Trophoblast cell (in vitro differentiated cells and primary cell): ENCODE measurements around the gene WDR36.

Experiments
- DNase-seq, 2 donors: peaks; one replicate each; pipeline ENCODE4 v3.0.0-alpha.2; 2016
- H2AFZ ChIP-seq: 2 replicates; pipeline ENCODE4 v1.6.1; 2013; ENCODE audit warnings: low read length, moderate library complexity, mild to moderate bottlenecking; ENCODE audit not compliant: insufficient read depth, poor library complexity
- H2AK5ac ChIP-seq: 2 replicates; pipeline ENCODE4 v1.6.1; 2013; ENCODE audit warnings: mild to moderate bottlenecking, low read length
- H2BK120ac ChIP-seq: 2 replicates; pipeline ENCODE4 v1.6.1; 2013; ENCODE audit warnings: low read length, mild to moderate bottlenecking, moderate library complexity; ENCODE audit not compliant: insufficient read depth, poor library complexity
- H2BK12ac ChIP-seq: 2 replicates; pipeline ENCODE4 v1.6.1; 2013; ENCODE audit warnings: mild to moderate bottlenecking, low read length, moderate library complexity
- H2BK5ac ChIP-seq: 2 replicates; pipeline ENCODE4 v1.6.1; 2013; ENCODE audit warnings: low read length, low read depth, moderate library complexity, mild to moderate bottlenecking; ENCODE audit not compliant: poor library complexity
- H3K14ac ChIP-seq: 2 replicates; pipeline ENCODE4 v1.6.1; 2013; ENCODE audit warnings: mild to moderate bottlenecking, low read length
- H3K18ac ChIP-seq: 2 replicates; pipeline ENCODE4 v1.6.1; 2013; ENCODE audit warnings: mild to moderate bottlenecking, low read length
- H3K23ac ChIP-seq: 2 replicates; pipeline ENCODE4 v1.6.1; 2013; ENCODE audit warnings: low read length
- H3K27ac ChIP-seq: 2 replicates; pipeline ENCODE4 v1.5.1; 2013; ENCODE audit warnings: low read depth, mild to moderate bottlenecking, inconsistent platforms, low read length, moderate library complexity
- H3K27me3 ChIP-seq: 2 replicates; pipeline ENCODE4 v1.6.1; 2013; ENCODE audit warnings: inconsistent platforms, mild to moderate bottlenecking, low read length, moderate library complexity; ENCODE audit not compliant: insufficient read depth
- H3K36me3 ChIP-seq, 2 experiments: 1 replicate in 1 of 2; 2 replicates in 1 of 2; pipeline ENCODE4 v1.6.1; 2013; ENCODE audit warnings: low read length in 2 of 2, mild to moderate bottlenecking in 2 of 2, moderate library complexity in 1 of 2; ENCODE audit not compliant: insufficient read depth in 2 of 2, control insufficient read depth in 1 of 2
- H3K4ac ChIP-seq: 2 replicates; pipeline ENCODE4 v1.6.1; 2013; ENCODE audit warnings: low read depth, mild to moderate bottlenecking, low read length, moderate library complexity
- H3K4me1 ChIP-seq, 2 experiments: 1 replicate in 1 of 2; 2 replicates in 1 of 2; pipeline ENCODE4 v1.6.1; 2013; ENCODE audit warnings: low read length in 2 of 2, mild to moderate bottlenecking in 2 of 2, moderate library complexity in 1 of 2; ENCODE audit not compliant: insufficient read depth in 2 of 2, control insufficient read depth in 1 of 2
- H3K4me2 ChIP-seq: 2 replicates; pipeline ENCODE4 v1.6.1; 2013; ENCODE audit warnings: inconsistent platforms, mild to moderate bottlenecking, low read length, moderate library complexity
- H3K4me3 ChIP-seq: 2 replicates; pipeline ENCODE4 v1.5.1; 2013; ENCODE audit warnings: mild to moderate bottlenecking, low read depth, low read length, inconsistent platforms
- H3K79me1 ChIP-seq: one replicate; pipeline ENCODE4 v1.6.1; 2013; ENCODE audit warnings: low read length
- H3K79me2 ChIP-seq: 2 replicates; pipeline ENCODE4 v1.6.1; 2013; ENCODE audit warnings: low read length, mild to moderate bottlenecking; ENCODE audit not compliant: control insufficient read depth, insufficient read depth, poor library complexity
- H3K9ac ChIP-seq: 2 replicates; pipeline ENCODE4 v1.6.1; 2013; ENCODE audit warnings: mild to moderate bottlenecking, low read length
- H3K9me3 ChIP-seq: 2 replicates; pipeline ENCODE4 v1.6.1; 2013; ENCODE audit warnings: low read depth, mild to moderate bottlenecking, control low read depth, inconsistent platforms, low read length; ENCODE audit not compliant: insufficient read depth
- H4K12ac ChIP-seq: 2 replicates; pipeline ENCODE4 v1.6.1; 2013; ENCODE audit warnings: low read depth, mild to moderate bottlenecking, low read length, moderate library complexity
- H4K8ac ChIP-seq: 2 replicates; pipeline ENCODE4 v1.6.1; 2013; ENCODE audit warnings: low read depth, mild to moderate bottlenecking, low read length, moderate library complexity
- H4K91ac ChIP-seq: one replicate; pipeline ENCODE4 v1.6.1; 2013; ENCODE audit warnings: low read depth, mild to moderate bottlenecking, low read length, moderate library complexity
- WGBS: extraction: QIAGEN DNeasy Blood & Tissue Kit; methylation state at CpG from one replicate; pipeline ENCODE4 v1.1.7; 2013; ENCODE audit warnings: missing lambda C conversion rate; ENCODE audit not compliant: insufficient read length, insufficient coverage; ENCODE audit errors: extremely low coverage; 5-methylcytosine and 5-hydroxymethylcytosine counted together

The WDR36 gene

DNA sequence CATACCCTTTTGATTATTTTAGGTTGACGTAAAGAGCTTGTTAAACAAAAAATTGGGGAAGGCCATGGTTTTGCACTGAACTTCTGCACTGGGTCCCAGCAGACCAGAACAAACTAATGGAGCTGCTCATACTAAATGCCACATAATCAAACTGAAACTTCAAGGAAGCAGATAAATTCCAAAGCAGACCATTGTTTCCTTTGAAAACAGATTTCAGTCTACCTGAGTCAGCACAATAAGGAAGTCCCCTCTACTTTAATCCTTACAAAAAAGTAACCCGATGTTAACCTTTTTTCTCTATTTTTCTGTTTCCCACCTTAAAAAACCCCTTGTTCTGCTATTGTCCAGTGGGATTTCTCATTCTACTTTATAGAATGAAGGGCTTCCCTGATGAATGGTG lies 39.2 kb downstream of the WDR36 start:
- Histone ChIP-seq H2BK12ac (no peak overlapping the region), H4K8ac (no peak overlapping the region), H2AK5ac (no peak overlapping the region), H4K12ac (no peak overlapping the region), H3K79me2 (no peaks in the 10 kb centered on the region), H3K18ac (no peak overlapping the region), H3K4ac (no peak overlapping the region), H3K4me2 (no peak overlapping the region), H3K36me3 (no peaks in the 10 kb centered on the region), H3K23ac (no peak overlapping the region), H2BK5ac (no peak overlapping the region), H2AFZ (no peak overlapping the region), H3K9ac (no peak overlapping the region), H3K9me3 (no peaks in the 10 kb centered on the region), H3K27me3 (no peaks in the 10 kb centered on the region), H3K4me3 (no peak overlapping the region), H3K79me1 (peaks cover 4% of the 10 kb centered on the region), H3K14ac (no peak overlapping the region), H3K27ac (no peak overlapping the region), H4K91ac (no peak overlapping the region), H2BK120ac (no peak overlapping the region), H3K4me1 (peaks cover 2 to 6% of the 10 kb centered on the region in 2 experiments)
- WGBS = no CpG with 5 or more reads among the region's 2 CpGs
- DNase-seq = no peak

DNA sequence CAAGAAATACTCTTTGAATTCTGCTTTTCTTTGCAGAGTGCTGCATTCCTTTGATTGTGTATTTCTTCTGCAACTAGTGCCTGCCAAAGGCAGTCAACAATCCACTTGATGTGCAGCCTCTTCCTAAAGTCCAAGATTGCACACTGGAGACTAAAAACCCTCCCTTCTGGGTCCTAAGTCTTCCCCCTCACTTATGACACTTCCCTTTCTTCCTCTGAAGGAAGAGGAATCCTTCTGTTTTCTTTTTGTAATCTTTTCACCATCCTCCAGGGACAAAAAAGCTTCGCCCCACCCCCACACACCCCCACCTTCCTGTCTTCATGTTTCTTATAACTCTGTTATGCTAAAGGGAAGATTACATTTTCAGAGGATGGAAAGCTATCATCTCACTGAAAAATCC lies 39.9 kb downstream of the WDR36 start:
- Histone ChIP-seq H3K36me3 (no peaks in the 10 kb centered on the region), H4K8ac (no peak overlapping the region), H2AK5ac (no peak overlapping the region), H3K4ac (no peak overlapping the region), H2BK120ac (no peak overlapping the region), H3K27me3 (no peaks in the 10 kb centered on the region), H3K79me2 (no peaks in the 10 kb centered on the region), H2BK12ac (no peak overlapping the region), H4K12ac (no peak overlapping the region), H3K4me3 (no peak overlapping the region), H2BK5ac (peak overlapping the region; percentile 31), H3K23ac (no peak overlapping the region), H3K4me1 (peaks cover 2 to 6% of the 10 kb centered on the region in 2 experiments), H3K79me1 (peaks cover 4% of the 10 kb centered on the region), H3K9ac (no peak overlapping the region), H4K91ac (no peak overlapping the region), H3K18ac (no peak overlapping the region), H2AFZ (no peak overlapping the region), H3K9me3 (no peaks in the 10 kb centered on the region), H3K27ac (no peak overlapping the region), H3K4me2 (no peak overlapping the region), H3K14ac (no peak overlapping the region)
- no CpG with 5 or more reads among the region's 1 CpG for WGBS
- no peak for DNase-seq

DNA sequence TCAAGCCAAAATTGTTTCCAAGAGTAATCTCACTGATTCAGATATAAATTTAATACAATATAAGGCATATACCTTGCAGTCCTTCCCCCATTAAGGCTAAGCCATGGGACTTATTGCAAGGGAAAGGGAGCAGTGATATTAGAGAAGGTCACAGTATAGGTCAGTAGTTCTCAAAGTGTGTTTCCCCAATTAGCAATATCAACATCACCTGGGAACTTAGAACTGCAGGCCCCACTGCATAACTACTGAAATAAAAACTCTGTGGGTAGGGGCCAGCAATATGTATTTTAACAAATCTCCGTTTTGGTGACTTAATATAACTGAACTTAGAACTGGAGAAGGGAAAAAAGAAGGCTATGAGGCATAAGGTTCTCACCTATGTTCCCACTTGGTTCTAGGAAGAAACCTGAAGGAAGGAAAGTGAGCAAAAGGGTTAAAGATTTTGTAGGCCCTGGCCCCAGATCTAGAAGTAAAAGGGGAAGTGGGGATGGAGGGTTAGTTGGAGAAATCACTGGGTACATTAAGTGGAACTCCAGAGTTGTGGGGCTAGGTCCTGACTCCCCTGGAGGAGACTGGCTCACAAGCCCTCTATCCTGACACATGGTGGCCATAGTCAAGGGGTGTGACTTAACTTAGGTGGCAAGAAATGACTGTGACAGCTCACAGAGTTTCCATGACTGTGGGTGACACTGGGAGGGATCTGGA lies 40.7 kb downstream of the WDR36 start:
- H2BK12ac ChIP-seq = no peak overlapping the region
- no CpG with 5 or more reads among the region's 1 CpG for WGBS
- H2BK5ac ChIP-seq = no peak overlapping the region
- H3K4me2 ChIP-seq = no peak overlapping the region
- H3K4ac ChIP-seq = no peak overlapping the region
- peaks cover 4% of the 10 kb centered on the region for H3K79me1 ChIP-seq
- peak overlapping the region; percentile 60 for H2AK5ac ChIP-seq
- H3K18ac ChIP-seq = no peak overlapping the region
- no peaks in the 10 kb centered on the region for H3K9me3 ChIP-seq
- no peak overlapping the region for H4K8ac ChIP-seq
- no peak overlapping the region for H4K12ac ChIP-seq
- peak overlapping the region; percentile 74 for H4K91ac ChIP-seq
- no peak overlapping the region for H3K27ac ChIP-seq
- H3K27me3 ChIP-seq = no peaks in the 10 kb centered on the region
- no peak overlapping the region for H3K4me3 ChIP-seq
- DNase-seq = no peak
- no peak overlapping the region for H2BK120ac ChIP-seq
- H3K14ac ChIP-seq = no peak overlapping the region
- H2AFZ ChIP-seq = no peak overlapping the region
- no peaks in the 10 kb centered on the region for H3K79me2 ChIP-seq
- H3K4me1 ChIP-seq = peaks cover 2 to 6% of the 10 kb centered on the region in 2 experiments
- no peaks in the 10 kb centered on the region for H3K36me3 ChIP-seq
- H3K23ac ChIP-seq = no peak overlapping the region
- no peak overlapping the region for H3K9ac ChIP-seq

DNA sequence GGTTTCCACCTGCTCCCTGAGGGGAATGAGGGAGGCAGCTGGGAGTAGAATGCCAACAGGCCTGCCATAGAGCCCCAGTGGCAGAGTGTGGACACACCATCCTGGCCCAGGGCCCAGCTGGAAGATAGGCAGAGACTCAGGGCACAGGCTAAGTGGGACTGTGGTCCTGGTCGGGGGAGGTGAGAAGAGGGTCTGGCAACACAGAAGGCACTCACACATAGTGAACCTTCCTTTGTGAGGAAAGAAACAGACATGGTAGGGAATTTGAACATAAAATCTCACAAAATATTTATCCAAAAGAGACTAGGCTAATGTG lies 41.2 kb downstream of the WDR36 start:
- Histone ChIP-seq H3K79me1 (peaks cover 4% of the 10 kb centered on the region), H3K9ac (no peak overlapping the region), H2BK5ac (no peak overlapping the region), H3K23ac (no peak overlapping the region), H3K36me3 (no peaks in the 10 kb centered on the region), H3K18ac (no peak overlapping the region), H2AFZ (no peak overlapping the region), H3K4me3 (no peak overlapping the region), H3K27me3 (no peaks in the 10 kb centered on the region), H3K27ac (no peak overlapping the region), H3K4ac (no peak overlapping the region), H3K9me3 (no peaks in the 10 kb centered on the region), H4K12ac (no peak overlapping the region), H3K14ac (no peak overlapping the region), H2BK12ac (no peak overlapping the region), H4K91ac (peak overlapping the region; percentile 74), H3K4me1 (peaks cover 2 to 6% of the 10 kb centered on the region in 2 experiments), H4K8ac (no peak overlapping the region), H2BK120ac (no peak overlapping the region), H3K4me2 (no peak overlapping the region), H2AK5ac (peak overlapping the region; percentile 60), H3K79me2 (no peaks in the 10 kb centered on the region)
- WGBS = no CpG with 5 or more reads among the region's 1 CpG
- DNase-seq = no peak
